Neural cell (in vitro differentiated cells): ENCODE measurements around the gene CPE.

ENCODE experiments used
- EP300 ChIP-seq: fragments of 450-650 bp; conservative IDR thresholded peaks from 2 replicates; pipeline ENCODE4 v1.6.1; 2014; ENCODE audit warnings: antibody characterized with exemption, mild to moderate bottlenecking, moderate library complexity; ENCODE audit not compliant: poor library complexity, severe bottlenecking
- EZH2 ChIP-seq: fragments of 200-600, 300-800 bp; shearing (Covaris generic), sonication (generic); IDR thresholded peaks from 2 replicates; pipeline ENCODE4 v1.6.1; 2014; ENCODE audit warnings: antibody characterized with exemption, low read length, borderline replicate concordance, mild to moderate bottlenecking; ENCODE audit not compliant: insufficient read depth, poor library complexity, severe bottlenecking
- MXI1 ChIP-seq: fragments of 450-650 bp; conservative IDR thresholded peaks from 2 replicates; pipeline ENCODE4 v1.6.1; 2014; ENCODE audit warnings: antibody characterized with exemption, mild to moderate bottlenecking; ENCODE audit not compliant: poor library complexity, severe bottlenecking
- POLR2AphosphoS5 ChIP-seq: IDR thresholded peaks from 2 replicates; pipeline ENCODE4 v1.6.1; 2012
- TF ChIP-seq, protein P1 (sequence below): fragments of 450-650 bp; IDR thresholded peaks from 2 replicates; pipeline ENCODE4 v1.5.1; 2014; ENCODE audit warnings: antibody characterized with exemption, mild to moderate bottlenecking, moderate library complexity; ENCODE audit not compliant: poor library complexity, severe bottlenecking
- TF ChIP-seq, protein P2 (sequence below): IDR thresholded peaks from 2 replicates; pipeline ENCODE4 v1.6.1; 2012; ENCODE audit warnings: borderline replicate concordance

- TF ChIP-seq, protein P1, sequence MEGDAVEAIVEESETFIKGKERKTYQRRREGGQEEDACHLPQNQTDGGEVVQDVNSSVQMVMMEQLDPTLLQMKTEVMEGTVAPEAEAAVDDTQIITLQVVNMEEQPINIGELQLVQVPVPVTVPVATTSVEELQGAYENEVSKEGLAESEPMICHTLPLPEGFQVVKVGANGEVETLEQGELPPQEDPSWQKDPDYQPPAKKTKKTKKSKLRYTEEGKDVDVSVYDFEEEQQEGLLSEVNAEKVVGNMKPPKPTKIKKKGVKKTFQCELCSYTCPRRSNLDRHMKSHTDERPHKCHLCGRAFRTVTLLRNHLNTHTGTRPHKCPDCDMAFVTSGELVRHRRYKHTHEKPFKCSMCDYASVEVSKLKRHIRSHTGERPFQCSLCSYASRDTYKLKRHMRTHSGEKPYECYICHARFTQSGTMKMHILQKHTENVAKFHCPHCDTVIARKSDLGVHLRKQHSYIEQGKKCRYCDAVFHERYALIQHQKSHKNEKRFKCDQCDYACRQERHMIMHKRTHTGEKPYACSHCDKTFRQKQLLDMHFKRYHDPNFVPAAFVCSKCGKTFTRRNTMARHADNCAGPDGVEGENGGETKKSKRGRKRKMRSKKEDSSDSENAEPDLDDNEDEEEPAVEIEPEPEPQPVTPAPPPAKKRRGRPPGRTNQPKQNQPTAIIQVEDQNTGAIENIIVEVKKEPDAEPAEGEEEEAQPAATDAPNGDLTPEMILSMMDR: no peak
- TF ChIP-seq EP300 (no peak), MXI1 (no peak), POLR2AphosphoS5 (no peak), EZH2 (no peak)
- TF ChIP-seq, protein P2, sequence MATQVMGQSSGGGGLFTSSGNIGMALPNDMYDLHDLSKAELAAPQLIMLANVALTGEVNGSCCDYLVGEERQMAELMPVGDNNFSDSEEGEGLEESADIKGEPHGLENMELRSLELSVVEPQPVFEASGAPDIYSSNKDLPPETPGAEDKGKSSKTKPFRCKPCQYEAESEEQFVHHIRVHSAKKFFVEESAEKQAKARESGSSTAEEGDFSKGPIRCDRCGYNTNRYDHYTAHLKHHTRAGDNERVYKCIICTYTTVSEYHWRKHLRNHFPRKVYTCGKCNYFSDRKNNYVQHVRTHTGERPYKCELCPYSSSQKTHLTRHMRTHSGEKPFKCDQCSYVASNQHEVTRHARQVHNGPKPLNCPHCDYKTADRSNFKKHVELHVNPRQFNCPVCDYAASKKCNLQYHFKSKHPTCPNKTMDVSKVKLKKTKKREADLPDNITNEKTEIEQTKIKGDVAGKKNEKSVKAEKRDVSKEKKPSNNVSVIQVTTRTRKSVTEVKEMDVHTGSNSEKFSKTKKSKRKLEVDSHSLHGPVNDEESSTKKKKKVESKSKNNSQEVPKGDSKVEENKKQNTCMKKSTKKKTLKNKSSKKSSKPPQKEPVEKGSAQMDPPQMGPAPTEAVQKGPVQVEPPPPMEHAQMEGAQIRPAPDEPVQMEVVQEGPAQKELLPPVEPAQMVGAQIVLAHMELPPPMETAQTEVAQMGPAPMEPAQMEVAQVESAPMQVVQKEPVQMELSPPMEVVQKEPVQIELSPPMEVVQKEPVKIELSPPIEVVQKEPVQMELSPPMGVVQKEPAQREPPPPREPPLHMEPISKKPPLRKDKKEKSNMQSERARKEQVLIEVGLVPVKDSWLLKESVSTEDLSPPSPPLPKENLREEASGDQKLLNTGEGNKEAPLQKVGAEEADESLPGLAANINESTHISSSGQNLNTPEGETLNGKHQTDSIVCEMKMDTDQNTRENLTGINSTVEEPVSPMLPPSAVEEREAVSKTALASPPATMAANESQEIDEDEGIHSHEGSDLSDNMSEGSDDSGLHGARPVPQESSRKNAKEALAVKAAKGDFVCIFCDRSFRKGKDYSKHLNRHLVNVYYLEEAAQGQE: no peak
These were observed 137.5 kb downstream of the CPE start for GRCh38 chr4:165516281-165516833.
